Tibial nerve (tissue), 4 donors: ENCODE measurements around the gene MSH5. TPM values are rescaled to one million over a fixed set of nuclear protein-coding genes. Genes with fewer than 3 reads are reported as not detected.
"Not testable (repeated sequence)": the region's sequence is repeated elsewhere in the genome, so short reads cannot be mapped to it uniquely, and the experiment has no call there.

ENCODE experiments used
- DNase-seq, 2 donors: peaks; one replicate each; pipeline ENCODE4 v3.0.0-alpha.2; 2019; ENCODE audit warnings: low spot score in 2 of 2
- H3K27ac ChIP-seq, 4 donors: fragments of 200-600 bp; sonication (generic) in 3 of 4; one replicate each; pipeline ENCODE4 v1.5.1; 2017 to 2019; ENCODE audit warnings: mild to moderate bottlenecking in 1 of 4
- H3K27me3 ChIP-seq, 2 donors: fragments of 200-600 bp; sonication (generic) in 1 of 2; one replicate each; pipeline versions ENCODE4 v1.5.1 to v1.6.0; 2017 to 2019
- H3K36me3 ChIP-seq, 3 donors: fragments of 200-600 bp; sonication (generic); one replicate each; pipeline ENCODE4 v1.5.1; 2018 to 2019
- H3K4me1 ChIP-seq, 4 donors: fragments of 200-600 bp; sonication (generic) in 3 of 4; one replicate each; pipeline ENCODE4 v1.5.1; 2017 to 2019
- H3K4me3 ChIP-seq, 4 donors: fragments of 200-600 bp; sonication (generic) in 3 of 4; one replicate each; pipeline ENCODE4 v1.5.1; 2017 to 2019; ENCODE audit warnings: mild to moderate bottlenecking in 1 of 4, moderate library complexity in 1 of 4
- H3K9me3 ChIP-seq, 4 donors: fragments of 200-600 bp; sonication (generic) in 3 of 4; one replicate each; pipeline ENCODE4 v1.5.1; 2017 to 2019
- EP300 ChIP-seq, 2 donors: sonication (generic); formaldehyde crosslinking; IDR thresholded peaks; one replicate each; pipeline ENCODE4 v1.6.1; 2017; ENCODE audit warnings: antibody characterized with exemption in 2 of 2, mild to moderate bottlenecking in 1 of 2
- POLR2A ChIP-seq, 2 donors: fragments of 450-650 bp; IDR thresholded peaks; one replicate each; pipeline ENCODE4 v1.6.1; 2017; ENCODE audit warnings: antibody characterized with exemption in 2 of 2, mild to moderate bottlenecking in 2 of 2, moderate library complexity in 2 of 2
- WGBS, 2 donors: methylation state at CpG; one replicate each; pipeline ENCODE4 v1.1.5; 2018; 5-methylcytosine and 5-hydroxymethylcytosine counted together
- total RNA-seq, 4 donors: library from RNA; depleted of rRNA; stranded (reverse); fragments of >200 nt; gene quantifications; one replicate each; pipeline ENCODE4 v1.1.0, GENCODE V29; 2016
- TF ChIP-seq, protein P1 (sequence below), 5 experiments: fragments of 200-600 bp in 3 of 5; fragments of 450-650 bp in 2 of 5; sonication (generic) in 3 of 5; IDR thresholded peaks; one replicate each; pipeline ENCODE4 v1.5.1; 2016 to 2019; ENCODE audit warnings: antibody characterized with exemption in 5 of 5, mild to moderate bottlenecking in 3 of 5, moderate library complexity in 2 of 5

Gene MSH5
- total RNA-seq, 4 donors from 2014 or later = 12.2 to 25.5 (median 18.4) TPM

DNA sequence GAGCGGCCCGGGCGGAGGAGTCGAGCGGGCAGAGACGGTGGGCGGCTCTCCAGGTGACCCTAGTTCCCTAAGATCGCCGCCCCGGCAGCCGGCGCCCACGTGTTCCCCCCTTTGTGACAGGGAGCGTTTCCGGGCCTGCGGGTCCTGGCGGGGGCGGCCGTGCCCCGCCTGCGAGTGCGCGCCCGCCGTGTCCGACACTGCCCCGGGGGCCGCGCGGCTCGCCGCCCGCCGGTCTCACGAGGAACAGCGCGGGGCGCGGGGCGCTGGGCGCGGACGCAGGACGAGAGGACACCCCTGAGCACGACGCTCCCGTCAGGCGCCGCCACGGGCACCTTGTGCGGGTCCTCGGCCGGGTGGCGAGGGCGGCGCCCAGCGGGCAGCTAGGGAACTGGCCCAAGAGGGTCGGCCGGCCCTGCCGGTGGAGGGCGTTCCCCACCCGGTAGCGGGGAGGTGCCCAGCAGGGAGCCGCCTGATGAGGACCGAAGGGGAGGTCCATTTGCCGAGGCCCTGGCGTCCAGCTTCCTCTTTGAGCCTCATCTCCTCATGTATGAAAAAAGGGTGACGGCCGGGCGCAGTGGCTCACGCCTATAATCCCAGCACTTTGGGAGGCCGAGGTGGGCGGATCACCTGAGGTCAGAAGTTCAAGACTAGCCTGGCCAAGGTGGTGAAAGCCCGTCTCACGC, 56.0 kb downstream of the MSH5 start, which contains the start of gene VARS1:
VARS1 (minus strand) TSS at position 137 of the 683 bp plus-strand sequence. CDS start 535 bp downstream, outside the sequence.
- Histone ChIP-seq H3K27me3 (no peaks in the 10 kb centered on the region), H3K9me3 (no peaks in the 10 kb centered on the region), H3K4me3 (peak within 1 kb of the TSS; percentile 61 to 99 (median 86)), H3K27ac (peak within 1 kb of the TSS; percentile 91 to 99 (median 96)), H3K4me1 (peaks cover 0 to 32% (median 11%) of the 10 kb centered on the region in 4 donors), H3K36me3 (peaks cover 0 to 29% (median 0%) of the 10 kb centered on the region in 3 donors)
- TF ChIP-seq, protein P1, sequence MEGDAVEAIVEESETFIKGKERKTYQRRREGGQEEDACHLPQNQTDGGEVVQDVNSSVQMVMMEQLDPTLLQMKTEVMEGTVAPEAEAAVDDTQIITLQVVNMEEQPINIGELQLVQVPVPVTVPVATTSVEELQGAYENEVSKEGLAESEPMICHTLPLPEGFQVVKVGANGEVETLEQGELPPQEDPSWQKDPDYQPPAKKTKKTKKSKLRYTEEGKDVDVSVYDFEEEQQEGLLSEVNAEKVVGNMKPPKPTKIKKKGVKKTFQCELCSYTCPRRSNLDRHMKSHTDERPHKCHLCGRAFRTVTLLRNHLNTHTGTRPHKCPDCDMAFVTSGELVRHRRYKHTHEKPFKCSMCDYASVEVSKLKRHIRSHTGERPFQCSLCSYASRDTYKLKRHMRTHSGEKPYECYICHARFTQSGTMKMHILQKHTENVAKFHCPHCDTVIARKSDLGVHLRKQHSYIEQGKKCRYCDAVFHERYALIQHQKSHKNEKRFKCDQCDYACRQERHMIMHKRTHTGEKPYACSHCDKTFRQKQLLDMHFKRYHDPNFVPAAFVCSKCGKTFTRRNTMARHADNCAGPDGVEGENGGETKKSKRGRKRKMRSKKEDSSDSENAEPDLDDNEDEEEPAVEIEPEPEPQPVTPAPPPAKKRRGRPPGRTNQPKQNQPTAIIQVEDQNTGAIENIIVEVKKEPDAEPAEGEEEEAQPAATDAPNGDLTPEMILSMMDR (IDR thresholded peaks at IDR 0.05) = peak; percentile 88 to 99 (median 98)
- peak in 1 of 2 donors; percentile 76 for TF ChIP-seq POLR2A (IDR thresholded peaks at IDR 0.05)
- peak; percentile 15 to 70 for TF ChIP-seq EP300 (IDR thresholded peaks at IDR 0.05)
- 1 to 2% methylated on average over 29 to 63 of the region's 75 CpGs for WGBS, 2 donors
- peak; percentile 64 to 72 for DNase-seq

DNA sequence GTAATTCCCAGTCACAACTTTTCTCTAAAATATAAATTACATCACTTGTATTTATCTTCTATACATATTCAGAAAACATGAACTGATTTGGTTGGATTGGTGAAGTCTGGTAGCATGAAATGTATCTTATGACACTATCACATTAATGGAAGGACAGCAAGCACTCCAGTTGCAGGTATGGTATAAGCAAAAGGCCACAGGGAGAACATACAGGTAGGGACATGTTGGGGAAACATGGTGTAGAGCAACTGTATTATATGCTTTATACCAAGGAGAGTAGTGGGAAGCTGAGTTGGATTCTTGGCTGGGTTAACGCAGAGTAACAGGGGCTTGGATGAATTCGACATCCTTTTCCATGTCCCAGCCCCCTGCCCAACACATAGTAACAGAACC, 57.2 kb downstream of the MSH5 start:
- WGBS, 2 donors = 83 to 87% methylated on average over 2 of the region's 2 CpGs
- Histone ChIP-seq H3K4me3 (no peak overlapping the region), H3K27me3 (no peaks in the 10 kb centered on the region), H3K4me1 (peaks cover 0 to 25% (median 11%) of the 10 kb centered on the region in 4 donors), H3K36me3 (peaks cover 0 to 26% (median 0%) of the 10 kb centered on the region in 3 donors), H3K27ac (peak overlapping the region in 2 of 4 donors; percentile 97 to 99), H3K9me3 (no peaks in the 10 kb centered on the region)
- no peak for TF ChIP-seq POLR2A (IDR thresholded peaks at IDR 0.05)
- no peak for TF ChIP-seq EP300 (IDR thresholded peaks at IDR 0.05)
- TF ChIP-seq, protein P1 (IDR thresholded peaks at IDR 0.05) = no peak
- no peak for DNase-seq

DNA sequence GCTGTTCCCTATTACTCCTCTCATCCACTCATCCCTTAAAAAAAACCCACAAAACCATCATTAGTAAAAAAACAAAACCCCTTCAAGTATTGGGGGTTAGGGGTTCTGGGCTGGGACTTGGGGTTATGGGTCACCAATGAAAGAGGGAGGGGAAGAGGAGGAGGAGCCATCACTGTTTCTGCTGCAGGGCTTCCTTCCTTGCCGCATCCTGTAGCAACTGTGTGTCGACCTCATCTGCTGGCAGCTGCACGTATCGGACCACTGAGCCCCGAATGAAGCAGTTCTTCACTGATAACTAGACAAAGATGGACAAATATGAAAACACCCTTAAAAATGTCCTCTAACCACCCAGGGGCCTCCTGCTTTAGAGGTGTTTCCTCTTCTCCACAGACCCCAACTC, 57.8 kb downstream of the MSH5 start:
- no peak for DNase-seq
- H3K27me3 ChIP-seq = no peaks in the 10 kb centered on the region
- no peaks in the 10 kb centered on the region for H3K9me3 ChIP-seq
- WGBS, 2 donors = 51 to 52% methylated on average over 5 of the region's 5 CpGs
- H3K27ac ChIP-seq = no peak overlapping the region
- no peak for TF ChIP-seq EP300 (IDR thresholded peaks at IDR 0.05)
- TF ChIP-seq, protein P1 (IDR thresholded peaks at IDR 0.05) = no peak
- no peak for TF ChIP-seq POLR2A (IDR thresholded peaks at IDR 0.05)
- no peak overlapping the region for H3K4me3 ChIP-seq
- peaks cover 0 to 25% (median 11%) of the 10 kb centered on the region in 4 donors for H3K4me1 ChIP-seq
- peaks cover 0 to 26% (median 0%) of the 10 kb centered on the region in 3 donors for H3K36me3 ChIP-seq

DNA sequence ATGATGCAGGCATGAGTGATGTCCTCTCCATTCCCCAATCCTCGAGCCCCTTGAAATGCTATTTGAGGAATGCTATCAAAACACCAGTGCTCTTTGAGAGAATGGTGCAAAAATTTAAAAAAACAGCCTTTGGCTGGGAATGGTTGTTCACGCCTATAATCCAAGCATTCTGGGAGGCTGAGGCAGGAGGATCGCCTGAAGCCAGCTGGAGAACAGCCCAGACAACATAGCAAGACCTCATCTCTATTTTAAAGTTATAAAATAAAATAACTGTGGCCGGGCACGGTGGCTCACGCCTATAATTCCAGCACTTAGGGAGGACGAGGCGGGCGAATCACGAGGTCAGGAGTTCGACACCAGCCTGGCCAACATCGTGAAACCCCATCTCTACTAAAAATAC, 60.0 kb downstream of the MSH5 start:
- no peaks in the 10 kb centered on the region for H3K9me3 ChIP-seq
- 77 to 81% methylated on average over 12 of the region's 12 CpGs for WGBS, 2 donors
- peaks cover 0 to 10% (median 6%) of the 10 kb centered on the region in 4 donors for H3K4me1 ChIP-seq
- DNase-seq = no peak
- peaks cover 0 to 38% (median 0%) of the 10 kb centered on the region in 3 donors for H3K36me3 ChIP-seq
- H3K27me3 ChIP-seq = no peaks in the 10 kb centered on the region
- TF ChIP-seq, protein P1 (IDR thresholded peaks at IDR 0.05) = no peak
- no peak for TF ChIP-seq POLR2A (IDR thresholded peaks at IDR 0.05)
- TF ChIP-seq EP300 (IDR thresholded peaks at IDR 0.05) = no peak
- H3K27ac ChIP-seq = no peak overlapping the region
- no peak overlapping the region for H3K4me3 ChIP-seq

DNA sequence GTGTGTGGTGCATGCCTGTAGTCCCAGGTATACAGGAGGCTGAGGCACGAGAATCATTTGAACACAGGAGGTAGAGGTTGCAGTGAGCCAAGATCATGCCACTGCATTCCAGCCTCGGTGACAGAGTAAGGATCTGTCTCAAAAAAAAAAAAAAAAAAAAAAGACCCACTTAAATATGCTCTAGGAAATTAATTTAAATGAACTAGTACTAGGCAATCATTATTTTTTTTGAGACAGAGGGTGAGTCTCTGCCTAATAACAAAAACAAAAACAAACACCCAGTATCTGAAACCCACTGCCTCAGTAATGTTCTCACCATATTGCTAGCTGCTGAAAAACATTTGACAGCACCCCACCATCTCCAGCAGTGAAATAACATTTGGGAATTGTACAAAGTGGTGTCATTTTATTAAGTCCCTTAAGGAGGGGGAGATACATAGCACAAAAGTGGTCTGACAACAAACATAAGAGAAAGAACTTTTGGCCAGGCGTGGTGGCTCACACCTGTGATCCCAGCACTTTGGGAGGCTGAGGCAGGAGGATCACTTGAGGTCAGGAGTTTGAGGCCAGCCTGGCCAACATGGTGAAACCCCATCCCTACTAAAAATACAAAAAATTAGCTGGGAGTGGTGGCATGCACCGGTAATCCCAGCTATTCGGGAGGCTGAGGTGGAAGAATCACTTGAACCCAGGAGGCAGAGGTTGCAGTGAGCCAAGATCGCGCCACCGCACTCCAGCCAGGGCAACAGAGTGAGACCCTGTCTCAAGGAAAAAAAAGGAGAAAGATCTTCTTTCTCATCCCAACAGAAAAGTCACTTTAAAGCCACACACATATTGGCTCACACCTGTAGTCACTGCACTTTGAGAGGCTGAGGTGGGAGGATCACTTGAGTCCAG, 61.5 kb downstream of the MSH5 start:
- WGBS, 2 donors = 90 to 93% methylated on average over 8 of the region's 8 CpGs
- not testable (repeated sequence) for H3K27ac ChIP-seq, H3K4me3 ChIP-seq, H3K9me3 ChIP-seq, DNase-seq, H3K27me3 ChIP-seq
- H3K4me1 ChIP-seq = peaks cover 0 to 18% (median 5%) of the 10 kb centered on the region in 4 donors
- peaks cover 0 to 38% (median 0%) of the 10 kb centered on the region in 3 donors for H3K36me3 ChIP-seq
